ENCODE data around the gene RGS8.

Gene RGS8, protein sequence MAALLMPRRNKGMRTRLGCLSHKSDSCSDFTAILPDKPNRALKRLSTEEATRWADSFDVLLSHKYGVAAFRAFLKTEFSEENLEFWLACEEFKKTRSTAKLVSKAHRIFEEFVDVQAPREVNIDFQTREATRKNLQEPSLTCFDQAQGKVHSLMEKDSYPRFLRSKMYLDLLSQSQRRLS

GRCh38 chr1:182684116-182684828 lies at the start of gene RGS8:
RGS8 (minus strand) TSS chr1:182684587; CDS start chr1:182669649, 14,938 bp downstream.
- no peak for TF ChIP-seq CTCF (IDR thresholded peaks at IDR 0.05; ENCODE audit: borderline replicate concordance, control extremely low read depth, extremely low read depth, insufficient read depth, missing control alignments)
- DNase-seq (ENCODE audit: low spot score) = no peak
- in situ Hi-C loops (cut with MboI; ENCODE audit: low sequenced_read_pairs, unreplicated experiment) = no loop called here

- in situ Hi-C loops (cut with MboI; ENCODE audit: low sequenced_read_pairs, unreplicated experiment) = no loop called here
- DNase-seq (ENCODE audit: low spot score) = no peak
- no peak for TF ChIP-seq CTCF (IDR thresholded peaks at IDR 0.05; ENCODE audit: borderline replicate concordance, control extremely low read depth, extremely low read depth, insufficient read depth, missing control alignments)
Measured at GRCh38 chr1:182731852-182732575, 47.6 kb upstream of the RGS8 start.

- in situ Hi-C loops (cut with MboI; ENCODE audit: low sequenced_read_pairs, unreplicated experiment) = no loop called here
- no peak for DNase-seq (ENCODE audit: low spot score)
- TF ChIP-seq CTCF (IDR thresholded peaks at IDR 0.05; ENCODE audit: borderline replicate concordance, control extremely low read depth, extremely low read depth, insufficient read depth, missing control alignments) = no peak
Measured at GRCh38 chr1:182726912-182727311, 42.5 kb upstream of the RGS8 start.

GRCh38 chr1:182725259-182726255 lies 41.2 kb upstream of the RGS8 start:
- in situ Hi-C loops (cut with MboI; ENCODE audit: low sequenced_read_pairs, unreplicated experiment) = no loop called here
- TF ChIP-seq CTCF (IDR thresholded peaks at IDR 0.05; ENCODE audit: borderline replicate concordance, control extremely low read depth, extremely low read depth, insufficient read depth, missing control alignments) = no peak
- DNase-seq (ENCODE audit: low spot score) = no peak

DNA sequence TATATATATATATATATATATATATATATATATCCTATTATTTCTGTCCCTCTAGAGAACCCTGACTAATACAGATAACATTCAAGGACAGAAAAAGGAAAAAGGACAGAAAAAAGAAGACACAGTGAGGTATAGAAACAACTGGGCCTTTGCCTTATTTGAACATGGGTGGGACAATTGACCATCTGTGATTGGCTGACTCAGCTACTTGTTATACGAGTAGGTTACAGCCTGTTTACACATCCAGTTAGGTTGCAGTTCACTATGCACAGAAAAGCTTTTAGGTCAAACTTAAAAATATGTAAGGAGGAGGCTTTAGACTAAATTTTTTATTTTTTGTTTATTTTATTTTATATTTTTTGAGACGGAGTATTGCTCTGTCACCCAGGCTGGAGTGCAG lies 39.8 kb upstream of the RGS8 start:
- no peak for TF ChIP-seq CTCF (IDR thresholded peaks at IDR 0.05; ENCODE audit: borderline replicate concordance, control extremely low read depth, extremely low read depth, insufficient read depth, missing control alignments)
- in situ Hi-C loops (cut with MboI; ENCODE audit: low sequenced_read_pairs, unreplicated experiment) = no loop called here
- no peak for DNase-seq (ENCODE audit: low spot score)

DNA sequence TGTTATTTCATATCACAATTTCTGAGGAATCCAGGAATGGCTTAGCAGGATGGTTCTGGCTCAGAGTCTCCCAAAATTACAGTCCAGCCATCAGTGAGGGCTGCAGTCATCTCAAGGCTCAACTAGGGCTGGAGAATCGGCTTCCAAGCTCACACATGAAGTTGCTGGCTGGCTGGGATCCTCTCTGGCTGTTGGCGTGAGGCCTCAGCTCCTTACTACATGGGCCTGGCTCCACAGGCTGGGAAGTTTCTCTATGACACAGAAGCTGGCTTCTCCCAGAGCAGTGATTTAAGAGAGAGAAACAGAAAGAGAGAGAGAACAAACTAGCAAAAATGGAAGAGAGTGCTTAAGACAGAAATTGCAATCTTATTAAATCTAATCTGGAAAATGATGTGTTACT lies 38.8 kb upstream of the RGS8 start:
- no peak for DNase-seq (ENCODE audit: low spot score)
- in situ Hi-C loops (cut with MboI; ENCODE audit: low sequenced_read_pairs, unreplicated experiment) = no loop called here
- TF ChIP-seq CTCF (IDR thresholded peaks at IDR 0.05; ENCODE audit: borderline replicate concordance, control extremely low read depth, extremely low read depth, insufficient read depth, missing control alignments) = no peak

Measured in GM13976 (cell line).